GM12878 (cell line): ENCODE measurements around the gene SPOP. TPM values are rescaled to one million over a fixed set of nuclear protein-coding genes. Genes with fewer than 3 reads are reported as not detected.
A peak's percentile ranks its signal among the peaks of the same experiment; 100 is the strongest.

Experiments
- IKZF1 ChIP-seq: fragments of 450-650 bp; conservative IDR thresholded peaks from 2 replicates; pipeline ENCODE4 v1.6.1; 2017; ENCODE audit warnings: antibody characterized with exemption, mild to moderate bottlenecking
- POLR2A ChIP-seq: IDR thresholded peaks from 2 replicates; pipeline ENCODE4 v1.6.1; 2011; ENCODE audit warnings: low read depth, mild to moderate bottlenecking, low read length
- POU2F2 ChIP-seq: IDR thresholded peaks from 3 replicates; pipeline ENCODE4 v1.6.1; 2011; ENCODE audit warnings: low read depth, mild to moderate bottlenecking, low read length, borderline replicate concordance
- RB1 ChIP-seq: fragments of 450-650 bp; formaldehyde crosslinking; IDR thresholded peaks from 2 replicates; pipeline ENCODE4 v1.6.1; 2017; ENCODE audit warnings: mild to moderate bottlenecking, borderline replicate concordance
- RELB ChIP-seq: fragments of 450-650 bp; IDR thresholded peaks from 2 replicates; pipeline ENCODE4 v1.6.1; 2017; ENCODE audit warnings: low read depth, mild to moderate bottlenecking, moderate library complexity
- SMC3 ChIP-seq: IDR thresholded peaks from 2 replicates; pipeline ENCODE4 v1.6.1; 2011; ENCODE audit warnings: low read length, improper control_type of control experiment, borderline replicate concordance
- ZBED1 ChIP-seq: IDR thresholded peaks from 2 replicates; pipeline ENCODE4 v1.6.1; 2016; ENCODE audit warnings: borderline replicate concordance
- ZBTB33 ChIP-seq: fragments of 450-650 bp; IDR thresholded peaks from 2 replicates; pipeline ENCODE4 v1.6.1; 2017; ENCODE audit warnings: mild to moderate bottlenecking
- polyA plus RNA-seq, 11 experiments: library from polyadenylated mRNA; depleted of rRNA in 4 of 11; unstranded in 6 of 11; stranded (reverse) in 5 of 11; fragments of >200 nt; fragmentation: Nextera tagmentation in 4 of 11; fragmentation: Illumina TruSeq in 1 of 11; extraction: Ambion mirVana in 4 of 11; extraction: Trizol in 1 of 11; gene quantifications; 1 replicate in 1 of 11; 2 replicates in 10 of 11; pipeline versions ENCODE4 v1.2.1 to v1.2.3, GENCODE V29; 2011 to 2016; ENCODE audit warnings: inconsistent platforms in 2 of 11, missing spikeins in 2 of 11, low read depth in 1 of 11
- total RNA-seq, 4 experiments: library from RNA; depleted of rRNA in 3 of 4; stranded (reverse); fragments of >200 nt in 3 of 4; fragmentation: Illumina TruSeq in 1 of 4; extraction: Trizol in 1 of 4; gene quantifications; 2 replicates each; pipeline versions ENCODE4 v1.2.1 to v1.2.3, GENCODE V29; 2013 to 2021

Gene SPOP
- total and polyA plus RNA-seq, 10 of the 15 experiments (the other 5 are each of a cell fraction or from before 2014, with no cell fraction given): 35.1 to 80.4 (median 44.7) TPM

GRCh38 chr17:49677134-49677932 lies 564 bp downstream of the SPOP start (continued):
- TF ChIP-seq RELB (no peak), SMC3 (0 out of 2 replicates have a peak, but pooled peaks have one; percentile 14), POU2F2 (no peak; the same call in 2 of the 3 replicates), RB1 (no peak), POLR2A (peak; percentile 61; the same call in 1 of the 2 replicates), ZBED1 (0 out of 2 replicates have a peak, but pooled peaks have one; percentile 17), ZBTB33 (no peak), IKZF1 (peak; percentile 99)
